HepG2 (cell line): ENCODE results near the gene WDCP. TPM values are rescaled to one million over a fixed set of nuclear protein-coding genes. Genes with fewer than 3 reads are reported as not detected.

Source experiments
- ATAC-seq: fragments of 200-7000 bp; cut with Tn5 transposase; 3 replicates; pipeline ENCODE4 v1.9.1; 2020; ENCODE audit warnings: mild to moderate bottlenecking, moderate library complexity
- BruUV-seq: library from RNA; stranded (reverse); fragments of 400-500 nt; replicated peaks from 2 replicates; lab custom pipeline; 2021; lab: Mats Ljungman, UMichigan
- CTCF ChIA-PET: fragments of 300-600 bp; formaldehyde crosslinking; extraction: SDS; loops from one replicate; lab custom pipeline; 2021; ENCODE audit warnings: low total read pairs, inconsistent platforms, low intra/inter-chr PET ratio; lab: Yijun Ruan, JAX
- POLR2A ChIA-PET: fragments of 350-600 bp; sonication (Branson Sonifier 250); formaldehyde crosslinking; loops from one replicate; lab custom pipeline; 2020; ENCODE audit warnings: antibody characterized with exemption, inconsistent platforms; lab: Yijun Ruan, JAX
- DNase-seq: peaks from one replicate; pipeline ENCODE4 v3.0.0-alpha.2; 2015; ENCODE audit warnings: low spot score
- FAIRE-seq: peaks from 3 replicates; lab custom pipeline; 2011; peaks lifted over from hg19 to GRCh38; lab: Jason Lieb, UNC
- H2AFZ ChIP-seq: one replicate; pipeline ENCODE4 v1.6.1; 2011; ENCODE audit warnings: low read length, inconsistent platforms
- H3K27ac ChIP-seq: fragments of 300-600 bp; 3 replicates; pipeline ENCODE4 v1.8.0; 2011; ENCODE audit warnings: mixed run types, mild to moderate bottlenecking, mixed read lengths, low read length, inconsistent platforms; ENCODE audit not compliant: insufficient read depth; ENCODE audit errors: extremely low read length
- H3K27me3 ChIP-seq, 2 experiments: fragments of 200-600 bp in 1 of 2; 2 replicates in 1 of 2; 3 replicates in 1 of 2; pipeline versions ENCODE4 v1.6.0 to v1.8.0; 2011; ENCODE audit warnings: low read length in 2 of 2, mild to moderate bottlenecking in 2 of 2, moderate library complexity in 2 of 2, inconsistent platforms in 1 of 2; ENCODE audit not compliant: insufficient read depth in 2 of 2, control insufficient read depth in 1 of 2
- H3K36me3 ChIP-seq, 2 experiments: fragments of 200-600 bp in 1 of 2; replicated peaks in 1 of 2; 2 replicates in 1 of 2; 3 replicates in 1 of 2; pipeline versions ENCODE4 v1.5.1 to v1.8.0; 2011; ENCODE audit warnings: low read length in 2 of 2, inconsistent platforms in 1 of 2; ENCODE audit not compliant: insufficient read depth in 2 of 2, control insufficient read depth in 1 of 2
- H3K4me1 ChIP-seq: 2 replicates; pipeline ENCODE4 v1.5.1; 2012; ENCODE audit warnings: low read length, inconsistent platforms; ENCODE audit not compliant: insufficient read depth
- H3K4me2 ChIP-seq: 2 replicates; pipeline ENCODE4 v1.6.0; 2011; ENCODE audit warnings: low read depth, low read length, inconsistent platforms
- H3K4me3 ChIP-seq, 3 experiments: fragments of 200-600 bp in 1 of 3; sonication (generic), shearing (Covaris generic) in 1 of 3; replicated peaks in 1 of 3; 2 replicates each; pipeline ENCODE4 v1.5.1; 2011 to 2016; ENCODE audit warnings: low read length in 3 of 3, inconsistent platforms in 2 of 3, low read depth in 2 of 3, mild to moderate bottlenecking in 2 of 3, control low read depth in 1 of 3, mixed read lengths in 1 of 3; ENCODE audit not compliant: insufficient read depth in 1 of 3
- H3K79me2 ChIP-seq: one replicate; pipeline ENCODE4 v1.6.1; 2011; ENCODE audit warnings: low read length, inconsistent platforms; ENCODE audit not compliant: insufficient read depth
- H3K9ac ChIP-seq: 2 replicates; pipeline ENCODE4 v1.6.0; 2011; ENCODE audit warnings: mild to moderate bottlenecking, low read depth, low read length, inconsistent platforms; ENCODE audit not compliant: insufficient read depth
- H3K9me3 ChIP-seq: 2 replicates; pipeline ENCODE4 v1.5.1; 2012; ENCODE audit warnings: mild to moderate bottlenecking, low read length
- H4K20me1 ChIP-seq: 2 replicates; pipeline ENCODE4 v1.6.0; 2011; ENCODE audit warnings: inconsistent platforms, mild to moderate bottlenecking, low read length, moderate library complexity; ENCODE audit not compliant: insufficient read depth
- ATF1 ChIP-seq: IDR thresholded peaks from 2 replicates; pipeline ENCODE4 v1.6.1; 2016; ENCODE audit warnings: mild to moderate bottlenecking, control low read depth
- CCDC6 ChIP-seq: sonication (generic); formaldehyde crosslinking; IDR thresholded peaks from 2 replicates; pipeline ENCODE4 v1.8.1; 2022; ENCODE audit warnings: mild to moderate bottlenecking, missing genetic modification reagents, moderate library complexity
- FOSL2 ChIP-seq: sonication (generic); formaldehyde crosslinking; IDR thresholded peaks from 2 replicates; pipeline ENCODE4 v1.4.0; 2020; ENCODE audit warnings: missing genetic modification reagents
- FOXP1 ChIP-seq, 2 experiments: fragments of 450-650 bp in 1 of 2; IDR thresholded peaks; 2 replicates each; pipeline ENCODE4 v1.6.1; 2017 to 2018; ENCODE audit warnings: antibody characterized with exemption in 1 of 2
- IKZF1 ChIP-seq: fragments of 450-650 bp; IDR thresholded peaks from 2 replicates; pipeline ENCODE4 v1.7.1; 2016
- MXD1 ChIP-seq: sonication (generic); formaldehyde crosslinking; IDR thresholded peaks from 2 replicates; pipeline ENCODE4 v1.4.0; 2020; ENCODE audit warnings: mild to moderate bottlenecking, missing genetic modification reagents
- NAIF1 ChIP-seq: sonication (generic); formaldehyde crosslinking; IDR thresholded peaks from 2 replicates; pipeline ENCODE4 v1.5.0; 2020; ENCODE audit warnings: mild to moderate bottlenecking, missing genetic modification reagents, borderline replicate concordance
- NFE2L1 ChIP-seq: sonication (generic); formaldehyde crosslinking; IDR thresholded peaks from 2 replicates; pipeline ENCODE4 v1.4.0; 2020; ENCODE audit warnings: missing genetic modification reagents, mild to moderate bottlenecking, borderline replicate concordance
- PAX8 ChIP-seq: sonication (generic); formaldehyde crosslinking; IDR thresholded peaks from 2 replicates; pipeline ENCODE4 v1.8.0; 2022; ENCODE audit warnings: mild to moderate bottlenecking, missing genetic modification reagents, borderline replicate concordance
- REST ChIP-seq, 2 experiments: IDR thresholded peaks; 2 replicates each; pipeline ENCODE4 v1.6.1; 2011 to 2012; ENCODE audit warnings: low read length in 2 of 2, borderline replicate concordance in 1 of 2, low read depth in 1 of 2, mild to moderate bottlenecking in 1 of 2, moderate library complexity in 1 of 2
- SMARCE1 ChIP-seq: fragments of 450-650 bp; IDR thresholded peaks from 2 replicates; pipeline ENCODE4 v1.6.1; 2017; ENCODE audit warnings: borderline replicate concordance
- SRSF4 ChIP-seq: fragments of 200-400 bp; formaldehyde crosslinking; IDR thresholded peaks from one replicate; pipeline ENCODE4 v1.6.1; 2018; ENCODE audit warnings: mild to moderate bottlenecking, low read depth, low read length, moderate library complexity; ENCODE audit not compliant: poor library complexity, severe bottlenecking
- TFDP2 ChIP-seq: sonication (generic); formaldehyde crosslinking; IDR thresholded peaks from 2 replicates; pipeline ENCODE4 v1.4.0; 2020; ENCODE audit warnings: missing genetic modification reagents
- ZNF503 ChIP-seq: sonication (generic); formaldehyde crosslinking; IDR thresholded peaks from 2 replicates; pipeline ENCODE4 v1.4.0; 2020; ENCODE audit warnings: missing genetic modification reagents
- ZNF589 ChIP-seq: sonication (generic); formaldehyde crosslinking; conservative IDR thresholded peaks from 2 replicates; pipeline ENCODE4 v1.8.0; 2022; ENCODE audit warnings: mild to moderate bottlenecking, moderate library complexity, missing genetic modification reagents
- ZNF800 ChIP-seq: sonication (generic); formaldehyde crosslinking; IDR thresholded peaks from 2 replicates; pipeline ENCODE4 v1.4.0; 2020; ENCODE audit warnings: missing genetic modification reagents
- WGBS: methylation state at CpG from one replicate; pipeline ENCODE4 v1.1.6; 2017; ENCODE audit warnings: low lambda C conversion rate; 5-methylcytosine and 5-hydroxymethylcytosine counted together
- in situ Hi-C: cut with HindIII; loops from 2 replicates; pipeline ENCODE4 v1.10.0; 2017; ENCODE audit warnings: low pct_unique_long_range_greater_than_20kb; ENCODE audit not compliant: extremely low pct_ligation_motif_present
- intact Hi-C: fragments of 100-400 bp; cut with micrococcal nuclease; formaldehyde crosslinking; loops from one replicate; pipeline ENCODE4 v1.10.0; 2022; ENCODE audit not compliant: unreplicated experiment
- polyA plus RNA-seq, 8 experiments: library from polyadenylated mRNA; depleted of rRNA in 3 of 8; stranded (reverse) in 7 of 8; unstranded in 1 of 8; fragments of >200 nt; fragmentation: Illumina TruSeq in 4 of 8; extraction: Trizol in 4 of 8; gene quantifications; 2 replicates each; pipeline versions ENCODE4 v1.2.1 to v1.2.3, GENCODE V29; 2011 to 2016; ENCODE audit warnings: low read depth in 4 of 8, missing spikeins in 1 of 8, mixed read lengths in 1 of 8; ENCODE audit not compliant: insufficient read depth in 1 of 8
- total RNA-seq, 5 experiments: library from RNA; depleted of rRNA; stranded (reverse); fragments of >200 nt; fragmentation: Illumina TruSeq; extraction: Trizol; gene quantifications; 2 replicates each; pipeline ENCODE4 v1.2.3, GENCODE V29; 2016; ENCODE audit warnings: low read depth in 1 of 5

The WDCP gene
- total and polyA plus RNA-seq, 2 of the 13 experiments (the other 11 are each of a cell fraction or from before 2014, with no cell fraction given): 17.4 to 22.6 TPM

GRCh38 chr2:24017711-24018110 is 29.5 kb downstream of the WDCP start:
- H3K4me1 ChIP-seq: peaks cover 54% of the 10 kb centered on the region
- intact Hi-C loops: no loop called here
- in situ Hi-C loops: no loop called here
- H3K4me2 ChIP-seq: no peak overlapping the region
- no peak overlapping the region for H3K27ac ChIP-seq
- H2AFZ ChIP-seq: no peak overlapping the region
- FAIRE-seq (no peak), ATAC-seq (no peak), DNase-seq (no peak)
- H4K20me1 ChIP-seq: no peaks in the 10 kb centered on the region
- H3K4me3 ChIP-seq: no peak overlapping the region
- no peaks in the 10 kb centered on the region for H3K27me3 ChIP-seq
- H3K79me2 ChIP-seq: no peaks in the 10 kb centered on the region
- no TSS peak for BruUV-seq
- no peaks in the 10 kb centered on the region for H3K9me3 ChIP-seq
- no peaks in the 10 kb centered on the region; a peak in 1 of 5 replicates for H3K36me3 ChIP-seq
- CTCF ChIA-PET: no interaction called here
- 94% methylated on average over 8 of the region's 8 CpGs for WGBS
- POLR2A ChIA-PET: no interaction called here
- H3K9ac ChIP-seq: no peak overlapping the region
- TF ChIP-seq ZNF503 (CRISPR knock-in tag) (no peak), MXD1 (CRISPR knock-in tag) (no peak), CCDC6 (CRISPR knock-in tag) (no peak), FOSL2 (CRISPR knock-in tag) (no peak), REST (IDR thresholded peaks at IDR 0.05; ENCODE audit: borderline replicate concordance in 1 of 2, low read depth in 1 of 2, low read length in 2 of 2) (no peak), TFDP2 (CRISPR knock-in tag) (no peak), ATF1 (no peak), ZNF800 (CRISPR knock-in tag) (no peak), NAIF1 (no peak), PAX8 (CRISPR knock-in tag) (no peak), SRSF4 (no peak), IKZF1 (no peak), ZNF589 (no peak), SMARCE1 (no peak), FOXP1 (IDR thresholded peaks at IDR 0.05) (no peak), FOXP1 (CRISPR knock-in tag; IDR thresholded peaks at IDR 0.05) (no peak), NFE2L1 (CRISPR knock-in tag) (no peak)
